Measurements from ENCODE around the gene HECTD2. TPM values are rescaled to one million over a fixed set of nuclear protein-coding genes. Genes with fewer than 3 reads are reported as not detected.
"Not testable (repeated sequence)": the region's sequence is repeated elsewhere in the genome, so short reads cannot be mapped to it uniquely, and the experiment has no call there.

HECTD2 gene
- polyA plus RNA-seq (ENCODE audit: low read depth in 6 of 6) = 1 to 10 TPM in 4 of 6 donors, under 1 TPM in 1, not detected in 1; 0.96 to 1.9 (median 1.8) TPM

DNA sequence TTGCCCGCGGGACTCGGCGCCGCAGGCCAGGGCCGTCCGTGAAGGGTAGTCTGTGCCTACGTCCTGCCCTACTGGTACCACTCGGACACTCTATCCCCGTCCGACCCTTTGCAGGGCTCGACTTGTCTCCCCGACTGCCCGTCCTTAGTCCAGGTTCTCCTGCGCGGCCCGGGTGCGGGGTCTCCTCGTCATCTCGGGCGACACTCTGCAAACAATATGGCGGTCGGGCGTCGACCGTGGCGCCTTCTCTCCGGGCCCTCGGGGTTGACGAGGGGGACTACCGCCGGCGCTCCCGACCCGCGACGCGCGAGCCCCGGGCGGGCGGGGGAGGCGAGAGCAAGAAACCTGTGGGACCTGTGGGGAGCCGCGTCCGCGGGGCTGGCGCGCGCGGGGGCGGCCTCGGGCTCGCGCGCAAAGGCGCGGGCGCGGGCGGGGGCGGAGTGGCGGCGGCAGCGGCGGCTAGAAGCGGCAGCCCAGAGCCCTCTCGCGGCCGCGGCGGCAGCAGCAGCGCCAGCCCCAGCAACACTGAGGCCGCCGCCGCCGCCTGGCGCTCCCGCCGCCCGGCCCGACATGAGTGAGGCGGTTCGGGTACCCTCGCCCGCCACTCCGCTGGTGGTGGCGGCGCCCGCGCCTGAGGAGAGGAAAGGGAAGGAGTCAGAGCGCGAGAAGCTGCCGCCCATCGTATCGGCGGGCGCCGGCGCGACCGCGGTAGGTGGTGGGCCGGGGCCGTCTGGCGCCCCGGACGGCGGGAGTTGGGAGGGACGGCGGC is at the start of gene HECTD2:
Gene HECTD2, plus strand, starts transcription at position 476 of the 769 bp plus-strand sequence. Its CDS starts 95 bp downstream, at position 571.
- Mint-ChIP-seq H3K27ac (peak within 1 kb of the TSS; percentile 89 to 97 (median 94)), H3K9me3 (no peaks in the 10 kb centered on the region), H3K4me1 (peaks cover 7 to 22% (median 8%) of the 10 kb centered on the region in 3 donors), H3K27me3 (no peaks in the 10 kb centered on the region), H3K36me3 (no peaks in the 10 kb centered on the region), H3K4me3 (peak within 1 kb of the TSS; percentile 83 to 98 (median 92))
- peak; percentile 84 to 88 for ATAC-seq (ENCODE audit: low read depth in 2 of 2)
- peak; percentile 87 for DNase-seq

GRCh38 chr10:91360461-91360860 is 49.7 kb upstream of the HECTD2 start:
- ATAC-seq (ENCODE audit: low read depth in 2 of 2) (no peak), DNase-seq (no peak)
- Mint-ChIP-seq H3K9me3 (peaks cover 0 to 19% (median 11%) of the 10 kb centered on the region in 7 donors), H3K27me3 (peaks cover 40 to 72% (median 64%) of the 10 kb centered on the region in 3 donors), H3K27ac (no peak overlapping the region), H3K4me1 (no peaks in the 10 kb centered on the region), H3K4me3 (no peak overlapping the region), H3K36me3 (no peaks in the 10 kb centered on the region)

DNA sequence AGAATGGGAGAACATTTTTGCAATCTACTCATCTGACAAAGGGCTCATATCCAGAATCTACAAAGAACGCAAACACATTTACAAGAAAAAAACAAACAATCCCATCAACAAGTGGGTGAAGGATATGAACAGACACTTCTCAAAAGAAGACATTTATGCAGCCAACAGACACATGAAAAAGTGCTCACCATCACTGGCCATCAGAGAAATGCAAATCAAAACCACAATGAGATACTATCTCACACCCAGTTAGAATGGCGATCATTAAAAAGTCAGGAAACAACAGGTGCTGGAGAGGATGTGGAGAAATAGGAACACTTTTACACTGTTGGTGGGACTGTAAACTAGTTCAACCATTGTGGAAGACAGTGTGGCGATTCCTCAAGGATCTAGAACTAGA is 44.6 kb upstream of the HECTD2 start:
- DNase-seq; H3K4me1 Mint-ChIP-seq; H3K27ac Mint-ChIP-seq; H3K4me3 Mint-ChIP-seq; H3K36me3 Mint-ChIP-seq; ATAC-seq (ENCODE audit: low read depth in 2 of 2): not testable (repeated sequence)
- Mint-ChIP-seq H3K27me3 (peaks cover 47 to 62% (median 56%) of the 10 kb centered on the region in 3 donors), H3K9me3 (peaks cover 0 to 20% (median 11%) of the 10 kb centered on the region in 7 donors)

GRCh38 chr10:91366704-91367103 is 43.4 kb upstream of the HECTD2 start:
- H3K27ac Mint-ChIP-seq = no peak overlapping the region
- no peak overlapping the region for H3K4me3 Mint-ChIP-seq
- DNase-seq = no peak
- no peaks in the 10 kb centered on the region for H3K4me1 Mint-ChIP-seq
- H3K36me3 Mint-ChIP-seq = no peaks in the 10 kb centered on the region
- H3K9me3 Mint-ChIP-seq = peaks cover 0 to 25% (median 11%) of the 10 kb centered on the region in 7 donors
- H3K27me3 Mint-ChIP-seq = peaks cover 36 to 60% (median 44%) of the 10 kb centered on the region in 3 donors
- ATAC-seq (ENCODE audit: low read depth in 2 of 2) = no peak

DNA sequence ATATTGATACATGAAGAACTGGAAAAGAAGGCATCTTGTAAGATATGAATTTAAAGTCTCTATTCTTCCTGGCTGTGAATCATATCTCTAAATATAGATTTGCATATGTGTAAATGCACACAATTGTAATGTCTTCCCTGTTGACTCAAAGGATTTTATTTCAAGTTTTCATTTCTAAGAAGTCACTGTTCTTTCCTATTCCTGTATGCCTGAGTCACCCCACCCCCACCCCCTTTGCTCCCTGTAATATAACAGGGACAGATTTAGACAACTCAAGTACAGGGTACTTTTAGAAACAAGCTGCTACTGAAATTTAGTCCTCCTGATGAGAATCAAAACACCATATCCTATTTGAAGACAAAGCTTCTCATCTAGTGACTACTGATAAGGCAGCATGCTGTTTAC is 43.0 kb upstream of the HECTD2 start:
- DNase-seq (no peak), ATAC-seq (ENCODE audit: low read depth in 2 of 2) (no peak)
- no peak overlapping the region for H3K4me3 Mint-ChIP-seq
- no peak overlapping the region for H3K27ac Mint-ChIP-seq
- H3K36me3 Mint-ChIP-seq = no peaks in the 10 kb centered on the region
- H3K9me3 Mint-ChIP-seq = peaks cover 0 to 24% (median 11%) of the 10 kb centered on the region in 7 donors
- no peaks in the 10 kb centered on the region for H3K4me1 Mint-ChIP-seq
- peaks cover 36 to 55% (median 40%) of the 10 kb centered on the region in 3 donors for H3K27me3 Mint-ChIP-seq

- no peaks in the 10 kb centered on the region for H3K4me1 Mint-ChIP-seq
- no peak for ATAC-seq (ENCODE audit: low read depth in 2 of 2)
- H3K27ac Mint-ChIP-seq = no peak overlapping the region
- DNase-seq = no peak
- no peak overlapping the region for H3K4me3 Mint-ChIP-seq
- H3K36me3 Mint-ChIP-seq = no peaks in the 10 kb centered on the region
- H3K9me3 Mint-ChIP-seq = peaks cover 0 to 19% (median 8%) of the 10 kb centered on the region in 7 donors
- H3K27me3 Mint-ChIP-seq = peaks cover 36 to 51% (median 36%) of the 10 kb centered on the region in 3 donors
Observed at GRCh38 chr10:91367558-91367957, 42.6 kb upstream of the HECTD2 start.

DNA sequence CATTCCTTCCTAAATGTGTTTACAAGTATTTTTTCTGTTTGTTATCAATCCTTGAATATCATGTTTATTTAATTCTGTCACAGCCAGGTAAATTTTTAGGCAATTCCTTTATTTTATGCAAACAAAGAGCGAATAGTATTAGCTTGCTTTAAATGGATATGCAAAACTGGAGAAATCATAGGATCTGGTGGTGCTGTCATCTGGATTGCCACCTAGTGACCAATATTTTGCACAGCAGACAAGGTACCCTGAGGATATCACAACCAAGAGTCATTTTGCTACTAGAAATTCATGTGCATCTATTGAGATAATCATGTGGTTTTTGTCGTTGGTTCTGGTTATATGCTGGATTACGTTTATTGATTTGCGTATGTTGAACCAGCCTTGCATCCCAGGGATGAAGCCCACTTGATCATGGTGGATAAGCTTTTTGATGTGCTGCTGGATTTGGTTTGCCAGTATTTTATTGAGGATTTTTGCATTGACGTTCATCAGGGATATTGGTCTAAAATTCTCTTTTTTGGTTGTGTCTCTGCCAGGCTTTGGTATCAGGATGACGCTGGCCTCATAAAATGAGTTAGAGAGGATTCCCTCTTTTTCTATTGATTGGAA is 40.1 kb upstream of the HECTD2 start:
- H3K9me3 Mint-ChIP-seq = peaks cover 4 to 25% (median 17%) of the 10 kb centered on the region in 7 donors
- H3K27ac Mint-ChIP-seq; DNase-seq; H3K4me1 Mint-ChIP-seq; ATAC-seq (ENCODE audit: low read depth in 2 of 2); H3K4me3 Mint-ChIP-seq: not testable (repeated sequence)
- peaks cover 0 to 13% of the 10 kb centered on the region in 2 donors for H3K36me3 Mint-ChIP-seq
- H3K27me3 Mint-ChIP-seq = peaks cover 23 to 35% (median 26%) of the 10 kb centered on the region in 3 donors

GRCh38 chr10:91374052-91374451 is 36.1 kb upstream of the HECTD2 start:
- ATAC-seq (ENCODE audit: low read depth in 2 of 2) = no peak
- H3K9me3 Mint-ChIP-seq = peaks cover 17 to 53% (median 44%) of the 10 kb centered on the region in 7 donors
- no peaks in the 10 kb centered on the region for H3K4me1 Mint-ChIP-seq
- peaks cover 12 to 33% (median 31%) of the 10 kb centered on the region in 3 donors for H3K27me3 Mint-ChIP-seq
- H3K36me3 Mint-ChIP-seq = peaks cover 0 to 39% of the 10 kb centered on the region in 2 donors
- no peak for DNase-seq
- no peak overlapping the region for H3K27ac Mint-ChIP-seq
- H3K4me3 Mint-ChIP-seq = no peak overlapping the region

GRCh38 chr10:91378061-91378460 is 32.1 kb upstream of the HECTD2 start:
- Mint-ChIP-seq H3K27ac (no peak overlapping the region), H3K27me3 (peaks cover 11 to 51% (median 34%) of the 10 kb centered on the region in 3 donors), H3K4me3 (no peak overlapping the region), H3K4me1 (no peaks in the 10 kb centered on the region), H3K36me3 (peaks cover 0 to 39% of the 10 kb centered on the region in 2 donors), H3K9me3 (peaks cover 17 to 52% (median 41%) of the 10 kb centered on the region in 7 donors)
- no peak for DNase-seq
- ATAC-seq (ENCODE audit: low read depth in 2 of 2) = no peak

- H3K9me3 Mint-ChIP-seq = peaks cover 5 to 24% (median 16%) of the 10 kb centered on the region in 7 donors
- H3K4me1 Mint-ChIP-seq = no peaks in the 10 kb centered on the region
- DNase-seq (no peak), ATAC-seq (ENCODE audit: low read depth in 2 of 2) (no peak)
- H3K36me3 Mint-ChIP-seq = peaks cover 0 to 19% of the 10 kb centered on the region in 2 donors
- peaks cover 14 to 65% (median 46%) of the 10 kb centered on the region in 3 donors for H3K27me3 Mint-ChIP-seq
- H3K4me3 Mint-ChIP-seq = no peak overlapping the region
- no peak overlapping the region for H3K27ac Mint-ChIP-seq
Observed at GRCh38 chr10:91380873-91381256, 29.3 kb upstream of the HECTD2 start.

DNA sequence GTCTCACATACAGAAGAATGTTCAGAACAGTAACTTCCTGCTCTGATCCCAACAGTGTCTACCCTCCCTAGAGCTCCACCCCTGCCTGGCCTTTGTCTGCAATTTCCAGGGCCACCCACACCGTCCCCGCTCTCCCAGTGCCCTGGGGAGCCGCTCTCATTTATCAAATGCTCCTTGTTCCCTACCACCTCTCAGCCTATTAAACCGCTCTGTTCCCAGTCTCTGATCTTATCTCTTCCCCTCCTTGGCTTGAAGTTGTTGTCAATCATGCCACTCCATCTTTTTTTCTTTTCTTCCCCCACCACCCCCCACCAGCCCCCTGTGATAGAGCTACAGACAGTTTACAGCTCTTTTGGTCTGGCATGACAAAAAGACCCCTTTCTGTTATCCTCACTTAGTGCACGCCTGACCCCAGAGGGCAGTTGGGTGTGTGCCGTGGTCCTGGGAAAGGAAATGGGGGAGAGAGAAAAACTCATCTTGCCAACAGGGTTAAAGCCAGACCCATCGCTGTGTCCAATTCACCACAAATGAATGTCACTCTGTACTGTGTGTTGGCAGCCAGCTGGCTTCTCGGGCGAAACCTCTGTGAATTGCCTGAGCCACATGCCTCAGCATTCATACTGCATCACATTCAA is 28.8 kb upstream of the HECTD2 start:
- H3K27ac Mint-ChIP-seq = no peak overlapping the region
- ATAC-seq (ENCODE audit: low read depth in 2 of 2) (no peak), DNase-seq (no peak)
- H3K36me3 Mint-ChIP-seq = peaks cover 0 to 16% of the 10 kb centered on the region in 2 donors
- peaks cover 3 to 19% (median 14%) of the 10 kb centered on the region in 7 donors for H3K9me3 Mint-ChIP-seq
- H3K4me1 Mint-ChIP-seq = no peaks in the 10 kb centered on the region
- H3K4me3 Mint-ChIP-seq = no peak overlapping the region
- peaks cover 17 to 69% (median 46%) of the 10 kb centered on the region in 3 donors for H3K27me3 Mint-ChIP-seq

GRCh38 chr10:91385306-91386085 is 24.6 kb upstream of the HECTD2 start:
- DNase-seq (no peak), ATAC-seq (ENCODE audit: low read depth in 2 of 2) (no peak)
- Mint-ChIP-seq H3K4me3 (no peak overlapping the region), H3K27me3 (peaks cover 31 to 61% (median 55%) of the 10 kb centered on the region in 3 donors), H3K4me1 (peaks cover 0 to 6% (median 0%) of the 10 kb centered on the region in 3 donors), H3K9me3 (no peaks in the 10 kb centered on the region), H3K27ac (no peak overlapping the region), H3K36me3 (no peaks in the 10 kb centered on the region)
